ENCODE results near the gene BCL10. TPM values are rescaled to one million over a fixed set of nuclear protein-coding genes. Genes with fewer than 3 reads are reported as not detected.

Gene BCL10
- total RNA-seq, 4 donors from 2014 or later = 14.9 to 24.0 (median 19.5) TPM

DNA sequence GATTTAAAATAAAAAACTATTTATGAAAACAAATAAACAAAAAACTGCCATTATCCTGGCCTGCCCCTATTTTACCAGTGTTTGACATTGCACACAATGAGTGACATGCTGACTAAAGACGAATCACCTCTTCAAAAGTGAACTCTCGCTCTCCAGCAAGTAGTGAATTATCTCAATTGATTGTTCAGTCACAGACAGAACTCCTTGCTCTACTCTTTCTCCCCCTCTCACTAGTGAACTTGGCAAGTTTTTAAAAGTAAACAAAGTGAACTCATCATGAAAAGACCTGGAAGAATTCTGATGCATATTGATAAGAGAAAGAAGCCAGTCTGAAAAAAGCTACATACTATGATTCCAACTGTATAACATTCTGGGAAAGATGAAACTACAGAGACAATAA is 12.3 kb downstream of the BCL10 start:
- TF ChIP-seq, protein P1, sequence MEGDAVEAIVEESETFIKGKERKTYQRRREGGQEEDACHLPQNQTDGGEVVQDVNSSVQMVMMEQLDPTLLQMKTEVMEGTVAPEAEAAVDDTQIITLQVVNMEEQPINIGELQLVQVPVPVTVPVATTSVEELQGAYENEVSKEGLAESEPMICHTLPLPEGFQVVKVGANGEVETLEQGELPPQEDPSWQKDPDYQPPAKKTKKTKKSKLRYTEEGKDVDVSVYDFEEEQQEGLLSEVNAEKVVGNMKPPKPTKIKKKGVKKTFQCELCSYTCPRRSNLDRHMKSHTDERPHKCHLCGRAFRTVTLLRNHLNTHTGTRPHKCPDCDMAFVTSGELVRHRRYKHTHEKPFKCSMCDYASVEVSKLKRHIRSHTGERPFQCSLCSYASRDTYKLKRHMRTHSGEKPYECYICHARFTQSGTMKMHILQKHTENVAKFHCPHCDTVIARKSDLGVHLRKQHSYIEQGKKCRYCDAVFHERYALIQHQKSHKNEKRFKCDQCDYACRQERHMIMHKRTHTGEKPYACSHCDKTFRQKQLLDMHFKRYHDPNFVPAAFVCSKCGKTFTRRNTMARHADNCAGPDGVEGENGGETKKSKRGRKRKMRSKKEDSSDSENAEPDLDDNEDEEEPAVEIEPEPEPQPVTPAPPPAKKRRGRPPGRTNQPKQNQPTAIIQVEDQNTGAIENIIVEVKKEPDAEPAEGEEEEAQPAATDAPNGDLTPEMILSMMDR (IDR thresholded peaks at IDR 0.05; ENCODE audit: low read depth) = no peak

DNA sequence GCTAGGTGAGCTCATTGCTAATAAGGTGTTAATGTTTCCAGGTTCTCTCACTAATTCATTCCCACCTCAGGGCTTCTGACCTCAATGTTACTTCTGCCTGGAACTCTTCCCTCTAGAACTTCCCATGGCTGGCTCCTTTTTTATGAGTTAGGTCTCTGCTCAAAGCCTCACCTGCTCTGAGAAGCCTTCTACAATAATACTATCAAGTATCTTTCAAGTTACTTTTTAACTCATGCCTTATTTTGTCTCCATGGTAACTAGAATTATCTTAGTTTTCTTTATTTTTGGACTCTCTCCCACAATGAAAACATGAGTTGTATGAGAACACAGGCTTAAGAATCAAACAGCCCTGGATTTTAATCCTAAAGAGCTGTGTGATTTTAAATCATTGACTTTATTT is 13.4 kb downstream of the BCL10 start:
- TF ChIP-seq, protein P1 (IDR thresholded peaks at IDR 0.05; ENCODE audit: low read depth) = no peak

DNA sequence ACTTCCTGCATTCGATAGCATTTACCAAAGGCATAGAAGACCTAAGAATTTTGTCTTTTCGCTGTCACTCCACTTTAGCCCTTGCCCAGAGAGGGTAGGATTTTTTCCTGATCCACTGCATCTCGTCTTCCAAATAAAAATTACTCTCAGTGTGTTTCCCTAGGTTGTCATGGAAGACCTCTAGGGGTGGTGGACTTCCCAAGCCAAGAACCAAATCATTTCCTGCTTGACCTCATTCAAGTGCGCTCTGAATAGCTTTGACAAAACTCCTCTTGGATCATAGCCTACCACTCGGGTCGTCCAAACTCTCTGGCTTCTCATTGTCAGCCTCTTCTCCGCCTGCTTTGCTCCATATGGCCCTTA is 16.5 kb downstream of the BCL10 start:
- TF ChIP-seq, protein P1 (IDR thresholded peaks at IDR 0.05; ENCODE audit: low read depth) = no peak

DNA sequence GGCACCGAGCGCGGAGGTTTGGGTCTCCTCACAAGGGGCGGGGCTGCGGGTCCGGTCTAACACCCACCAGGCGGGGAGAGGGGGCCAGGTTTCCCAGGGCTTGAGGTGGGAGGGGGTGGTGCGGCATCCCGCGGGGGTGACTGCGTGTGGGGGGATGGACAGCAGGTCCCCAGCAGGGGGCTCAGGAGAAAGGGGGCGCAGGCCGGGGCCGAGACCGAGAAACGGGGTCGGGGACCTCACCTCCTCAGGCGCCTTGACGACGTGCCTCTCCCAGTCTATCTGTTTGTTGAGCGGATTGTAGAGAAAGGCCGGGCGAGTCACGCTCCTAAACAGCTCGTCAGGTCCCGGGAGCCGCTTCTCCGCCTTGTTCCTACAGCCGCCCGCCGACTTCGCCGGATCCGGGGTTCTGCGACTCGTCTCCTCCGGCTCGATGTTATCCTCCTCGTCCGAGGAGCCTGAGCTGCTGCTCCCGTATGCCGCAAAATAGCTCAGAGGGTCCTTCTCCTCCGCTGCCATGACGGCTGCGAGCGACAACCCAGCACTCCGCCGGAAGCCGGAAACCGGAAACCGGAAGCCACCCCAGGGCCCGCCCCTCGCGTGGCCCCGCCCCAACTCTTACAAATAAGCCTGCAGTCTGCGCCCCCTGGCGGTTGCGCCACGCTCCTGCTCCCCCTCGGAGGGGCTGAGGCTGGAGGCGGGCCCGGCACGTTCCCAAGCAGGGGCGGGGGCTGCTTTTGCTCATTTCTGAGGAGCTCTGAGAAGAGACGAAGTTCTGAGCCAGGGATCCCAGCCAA is 17.1 kb downstream of the BCL10 start, which contains the start of gene C1orf52:
Gene C1orf52, minus strand, starts transcription at position 545 of the 794 bp plus-strand sequence. Its CDS starts 29 bp downstream, at position 516.
- TF ChIP-seq, protein P1 (IDR thresholded peaks at IDR 0.05; ENCODE audit: low read depth) = no peak

DNA sequence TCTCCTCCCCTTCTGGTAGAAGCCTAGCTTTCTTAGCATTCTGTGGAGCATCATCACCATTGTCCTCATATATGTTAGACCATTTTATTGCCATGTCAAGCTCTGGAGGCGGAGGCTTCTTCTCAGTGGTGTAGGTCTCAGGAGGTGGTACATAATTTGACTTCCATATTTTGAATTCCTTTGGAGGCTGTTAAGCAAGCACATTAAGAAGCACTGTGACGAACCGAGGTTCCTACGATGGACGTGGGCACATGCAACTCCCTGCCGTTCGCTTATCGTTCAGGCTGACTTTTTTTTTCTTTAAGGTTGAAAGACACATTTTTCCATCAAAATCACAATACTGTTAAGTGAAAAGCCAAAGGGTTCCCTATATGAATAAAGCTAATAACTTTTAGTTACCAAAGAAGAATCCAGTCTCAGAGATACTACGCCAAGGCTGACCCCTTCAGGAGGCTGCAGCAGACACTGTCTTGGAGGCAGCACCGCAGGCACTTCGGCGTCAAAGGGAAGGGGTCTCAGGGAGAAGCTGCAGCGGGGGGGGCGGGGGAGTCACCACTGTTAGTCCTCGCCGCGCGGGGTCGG is 17.8 kb downstream of the BCL10 start:
- TF ChIP-seq, protein P1 (IDR thresholded peaks at IDR 0.05; ENCODE audit: low read depth) = no peak

DNA sequence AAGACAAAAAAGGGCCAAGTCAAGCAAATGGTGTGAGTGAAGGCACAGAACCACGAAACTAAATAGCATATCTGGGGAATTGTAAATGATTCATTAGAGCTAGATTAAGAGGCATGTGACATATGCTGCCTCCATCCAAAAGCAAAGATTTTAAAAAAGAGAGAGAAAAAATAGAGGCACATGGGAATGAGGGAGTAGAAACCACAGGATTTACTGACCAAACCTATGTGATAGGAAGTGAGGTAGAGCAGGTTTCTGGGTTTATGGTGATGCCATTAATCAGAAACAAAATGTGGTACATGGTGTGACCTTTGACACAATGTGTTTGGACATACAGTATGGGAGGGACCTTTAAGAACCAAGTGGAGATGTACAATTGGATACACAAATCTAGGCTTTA is 30.5 kb downstream of the BCL10 start:
- TF ChIP-seq, protein P1 (IDR thresholded peaks at IDR 0.05; ENCODE audit: low read depth) = no peak

DNA sequence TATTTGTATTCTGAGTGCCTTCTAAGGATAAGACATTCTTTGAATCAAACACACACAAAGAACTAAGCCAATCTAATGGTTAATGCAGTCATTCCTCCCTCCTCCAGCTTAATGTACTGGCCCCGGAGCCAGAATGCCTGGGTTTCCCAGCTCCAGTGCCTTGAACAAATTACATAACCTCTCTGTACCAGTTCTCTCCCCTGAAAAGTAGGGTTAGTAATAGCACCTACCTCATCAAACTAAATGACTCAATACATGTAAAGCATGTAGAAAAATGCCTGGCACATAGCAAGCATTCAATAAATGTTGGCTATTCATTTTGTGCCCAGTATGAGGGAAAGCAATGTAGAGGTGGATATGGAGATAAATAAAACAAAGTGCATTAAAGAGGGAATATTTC is 31.0 kb downstream of the BCL10 start:
- TF ChIP-seq, protein P1 (IDR thresholded peaks at IDR 0.05; ENCODE audit: low read depth) = no peak

All from subcutaneous adipose tissue (tissue), 4 donors.